ENCODE measurements around the gene DENND1B. TPM values are rescaled to one million over a fixed set of nuclear protein-coding genes. Genes with fewer than 3 reads are reported as not detected.

The DENND1B gene
- total and polyA plus RNA-seq, 5 donors from 2014 or later, result 13.8 to 45.5 (median 18.1) TPM

- DNase-seq, result no peak
- Histone ChIP-seq H3K27me3 (ENCODE audit: control insufficient read depth, insufficient read depth, low read length) (no peaks in the 10 kb centered on the region), H3K36me3 (ENCODE audit: control insufficient read depth, insufficient read depth, low read length) (no peaks in the 10 kb centered on the region), H3K27ac (ENCODE audit: insufficient read depth, low read length, poor library complexity, severe bottlenecking) (no peak overlapping the region), H3K4me1 (ENCODE audit: control insufficient read depth, insufficient read depth, low read length, poor library complexity, severe bottlenecking) (no peaks in the 10 kb centered on the region), H3K4me3 (ENCODE audit: low read depth, low read length) (no peak overlapping the region), H3K9me3 (ENCODE audit: control insufficient read depth in 2 of 2, low read length in 2 of 2) (no peaks in the 10 kb centered on the region)
- Mint-ChIP-seq H3K27ac (no peak overlapping the region), H3K36me3 (peaks cover 10% of the 10 kb centered on the region), H3K27me3 (no peaks in the 10 kb centered on the region), H3K4me3 (no peak overlapping the region), H3K4me1 (peaks cover 41 to 74% (median 64%) of the 10 kb centered on the region in 4 donors), H3K9me3 (peaks cover 0 to 5% (median 0%) of the 10 kb centered on the region in 7 donors)
- ATAC-seq (ENCODE audit: low read depth in 2 of 2), result no peak
These were observed 38.6 kb downstream of the DENND1B start for GRCh38 chr1:197736685-197737084.

DNA sequence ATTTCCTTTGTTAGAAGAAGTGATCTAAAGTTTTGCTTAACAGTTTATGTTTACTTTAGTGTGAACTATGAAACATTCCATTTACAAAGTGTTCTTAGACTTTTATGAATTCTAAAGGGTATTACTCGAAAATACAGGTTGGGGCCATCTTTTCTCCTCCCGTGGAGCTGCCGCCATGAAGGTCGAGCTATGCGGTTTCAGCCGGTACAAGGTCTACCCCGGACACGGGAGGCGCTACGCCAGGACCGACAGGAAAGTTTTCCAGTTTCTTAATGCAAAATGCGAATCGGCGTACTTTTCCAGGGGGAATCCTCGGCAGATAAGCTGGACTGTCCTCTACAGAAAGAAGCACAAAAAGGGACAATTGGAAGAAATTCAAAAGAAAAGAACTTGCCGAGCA lies 39.8 kb downstream of the DENND1B start:
- Histone ChIP-seq H3K27ac (ENCODE audit: insufficient read depth, low read length, poor library complexity, severe bottlenecking) (no peak overlapping the region), H3K4me3 (ENCODE audit: low read depth, low read length) (no peak overlapping the region), H3K36me3 (ENCODE audit: control insufficient read depth, insufficient read depth, low read length) (no peaks in the 10 kb centered on the region), H3K27me3 (ENCODE audit: control insufficient read depth, insufficient read depth, low read length) (no peaks in the 10 kb centered on the region), H3K9me3 (ENCODE audit: control insufficient read depth in 2 of 2, low read length in 2 of 2) (no peaks in the 10 kb centered on the region), H3K4me1 (ENCODE audit: control insufficient read depth, insufficient read depth, low read length, poor library complexity, severe bottlenecking) (no peaks in the 10 kb centered on the region)
- peak overlapping the region in 1 of 3 donors; percentile 2 for H3K27ac Mint-ChIP-seq
- H3K36me3 Mint-ChIP-seq, result peaks cover 13% of the 10 kb centered on the region
- no peak overlapping the region for H3K4me3 Mint-ChIP-seq
- H3K27me3 Mint-ChIP-seq, result no peaks in the 10 kb centered on the region
- H3K9me3 Mint-ChIP-seq, result peaks cover 0 to 5% (median 0%) of the 10 kb centered on the region in 7 donors
- ATAC-seq (ENCODE audit: low read depth in 2 of 2) (no peak), DNase-seq (no peak)
- H3K4me1 Mint-ChIP-seq, result peaks cover 37 to 71% (median 62%) of the 10 kb centered on the region in 4 donors

- H3K27ac ChIP-seq (ENCODE audit: insufficient read depth, low read length, poor library complexity, severe bottlenecking), result no peak overlapping the region
- peak overlapping the region in 1 of 3 donors; percentile 50 for H3K27ac Mint-ChIP-seq
- peaks cover 22 to 53% (median 51%) of the 10 kb centered on the region in 4 donors for H3K4me1 Mint-ChIP-seq
- no peaks in the 10 kb centered on the region for H3K9me3 ChIP-seq (ENCODE audit: control insufficient read depth in 2 of 2, low read length in 2 of 2)
- DNase-seq (no peak), ATAC-seq (ENCODE audit: low read depth in 2 of 2) (no peak)
- no peak overlapping the region for H3K4me3 ChIP-seq (ENCODE audit: low read depth, low read length)
- no peaks in the 10 kb centered on the region for H3K27me3 Mint-ChIP-seq
- H3K9me3 Mint-ChIP-seq, result peaks cover 0 to 8% (median 2%) of the 10 kb centered on the region in 7 donors
- no peaks in the 10 kb centered on the region for H3K27me3 ChIP-seq (ENCODE audit: control insufficient read depth, insufficient read depth, low read length)
- no peaks in the 10 kb centered on the region for H3K4me1 ChIP-seq (ENCODE audit: control insufficient read depth, insufficient read depth, low read length, poor library complexity, severe bottlenecking)
- no peak overlapping the region for H3K4me3 Mint-ChIP-seq
- peaks cover 21% of the 10 kb centered on the region for H3K36me3 Mint-ChIP-seq
- no peaks in the 10 kb centered on the region for H3K36me3 ChIP-seq (ENCODE audit: control insufficient read depth, insufficient read depth, low read length)
These were observed 42.0 kb downstream of the DENND1B start for GRCh38 chr1:197733324-197733723.

GRCh38 chr1:197732187-197732586 lies 43.1 kb downstream of the DENND1B start:
- Mint-ChIP-seq H3K4me1 (peaks cover 22 to 45% (median 43%) of the 10 kb centered on the region in 4 donors), H3K27me3 (no peaks in the 10 kb centered on the region), H3K36me3 (peaks cover 29% of the 10 kb centered on the region), H3K4me3 (no peak overlapping the region), H3K27ac (no peak overlapping the region), H3K9me3 (peaks cover 0 to 15% (median 5%) of the 10 kb centered on the region in 7 donors)
- DNase-seq (no peak), ATAC-seq (ENCODE audit: low read depth in 2 of 2) (no peak)
- Histone ChIP-seq H3K4me1 (ENCODE audit: control insufficient read depth, insufficient read depth, low read length, poor library complexity, severe bottlenecking) (no peaks in the 10 kb centered on the region), H3K27me3 (ENCODE audit: control insufficient read depth, insufficient read depth, low read length) (no peaks in the 10 kb centered on the region), H3K36me3 (ENCODE audit: control insufficient read depth, insufficient read depth, low read length) (peaks cover 3% of the 10 kb centered on the region), H3K4me3 (ENCODE audit: low read depth, low read length) (no peak overlapping the region), H3K9me3 (ENCODE audit: control insufficient read depth in 2 of 2, low read length in 2 of 2) (no peaks in the 10 kb centered on the region), H3K27ac (ENCODE audit: insufficient read depth, low read length, poor library complexity, severe bottlenecking) (no peak overlapping the region)

DNA sequence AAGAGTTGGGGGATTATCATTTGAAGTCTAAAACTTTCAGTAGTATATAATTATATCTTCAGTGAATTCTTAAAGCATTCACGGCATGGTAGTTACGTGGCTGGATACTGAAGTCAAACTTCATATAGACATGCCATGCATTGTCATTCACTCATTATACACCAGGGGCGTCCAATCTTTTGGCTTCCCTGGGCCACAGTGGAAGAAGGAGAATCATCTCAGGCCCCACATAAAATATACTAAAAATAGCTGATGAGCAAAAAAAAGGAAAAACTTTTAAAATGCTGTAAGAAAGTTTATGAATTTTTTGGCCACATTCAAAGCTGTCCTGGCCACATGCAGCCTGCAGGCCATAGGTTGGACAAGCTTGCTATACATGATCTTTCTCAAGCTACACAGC lies 43.8 kb downstream of the DENND1B start:
- peaks cover 15 to 38% (median 35%) of the 10 kb centered on the region in 4 donors for H3K4me1 Mint-ChIP-seq
- H3K36me3 ChIP-seq (ENCODE audit: control insufficient read depth, insufficient read depth, low read length), result peaks cover 4% of the 10 kb centered on the region
- H3K27ac ChIP-seq (ENCODE audit: insufficient read depth, low read length, poor library complexity, severe bottlenecking), result no peak overlapping the region
- H3K4me3 ChIP-seq (ENCODE audit: low read depth, low read length), result no peak overlapping the region
- H3K4me3 Mint-ChIP-seq, result no peak overlapping the region
- peaks cover 0 to 15% (median 7%) of the 10 kb centered on the region in 7 donors for H3K9me3 Mint-ChIP-seq
- no peaks in the 10 kb centered on the region for H3K4me1 ChIP-seq (ENCODE audit: control insufficient read depth, insufficient read depth, low read length, poor library complexity, severe bottlenecking)
- peaks cover 2 to 3% of the 10 kb centered on the region in 2 experiments for H3K9me3 ChIP-seq (ENCODE audit: control insufficient read depth in 2 of 2, low read length in 2 of 2)
- H3K27me3 ChIP-seq (ENCODE audit: control insufficient read depth, insufficient read depth, low read length), result no peaks in the 10 kb centered on the region
- DNase-seq (no peak), ATAC-seq (ENCODE audit: low read depth in 2 of 2) (no peak)
- no peak overlapping the region for H3K27ac Mint-ChIP-seq
- H3K36me3 Mint-ChIP-seq, result peaks cover 30% of the 10 kb centered on the region
- H3K27me3 Mint-ChIP-seq, result no peaks in the 10 kb centered on the region

DNA sequence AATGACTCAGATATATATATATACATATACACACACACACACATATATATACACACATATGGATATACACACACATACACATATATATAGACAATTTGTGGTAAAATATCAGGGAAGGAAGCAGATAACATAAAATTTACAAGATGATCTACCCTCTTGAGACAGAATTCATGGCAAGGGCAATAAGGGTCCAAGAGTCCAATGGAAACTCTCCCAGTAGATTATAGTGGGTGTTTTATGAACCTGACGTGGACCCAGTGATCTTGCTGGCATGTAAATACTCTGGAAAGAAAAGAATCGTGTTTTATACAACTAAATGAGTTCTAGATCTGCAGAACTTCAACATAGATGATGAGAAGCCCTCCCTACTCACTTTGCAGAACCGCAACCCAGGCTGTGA lies 49.3 kb downstream of the DENND1B start:
- Mint-ChIP-seq H3K4me1 (peaks cover 9 to 20% (median 13%) of the 10 kb centered on the region in 4 donors), H3K27ac (no peak overlapping the region), H3K9me3 (peaks cover 6 to 25% (median 9%) of the 10 kb centered on the region in 7 donors), H3K4me3 (no peak overlapping the region), H3K27me3 (no peaks in the 10 kb centered on the region), H3K36me3 (peaks cover 30% of the 10 kb centered on the region)
- H3K4me1 ChIP-seq (ENCODE audit: control insufficient read depth, insufficient read depth, low read length, poor library complexity, severe bottlenecking), result no peaks in the 10 kb centered on the region
- H3K27ac ChIP-seq (ENCODE audit: insufficient read depth, low read length, poor library complexity, severe bottlenecking), result no peak overlapping the region
- no peak overlapping the region for H3K4me3 ChIP-seq (ENCODE audit: low read depth, low read length)
- peaks cover 21 to 24% of the 10 kb centered on the region in 2 experiments for H3K9me3 ChIP-seq (ENCODE audit: control insufficient read depth in 2 of 2, low read length in 2 of 2)
- H3K27me3 ChIP-seq (ENCODE audit: control insufficient read depth, insufficient read depth, low read length), result no peaks in the 10 kb centered on the region
- ATAC-seq (ENCODE audit: low read depth in 2 of 2), result no peak
- DNase-seq, result no peak
- peaks cover 11% of the 10 kb centered on the region for H3K36me3 ChIP-seq (ENCODE audit: control insufficient read depth, insufficient read depth, low read length)

GRCh38 chr1:197725044-197725443 lies 50.2 kb downstream of the DENND1B start:
- DNase-seq, result peak in 1 of 3 donors; percentile 43
- Mint-ChIP-seq H3K27ac (no peak overlapping the region), H3K36me3 (peaks cover 28% of the 10 kb centered on the region), H3K27me3 (no peaks in the 10 kb centered on the region), H3K4me3 (no peak overlapping the region), H3K4me1 (peaks cover 7 to 18% (median 12%) of the 10 kb centered on the region in 4 donors), H3K9me3 (peaks cover 6 to 25% (median 9%) of the 10 kb centered on the region in 7 donors)
- Histone ChIP-seq H3K4me3 (ENCODE audit: low read depth, low read length) (no peak overlapping the region), H3K9me3 (ENCODE audit: control insufficient read depth in 2 of 2, low read length in 2 of 2) (peaks cover 21 to 24% of the 10 kb centered on the region in 2 experiments), H3K27ac (ENCODE audit: insufficient read depth, low read length, poor library complexity, severe bottlenecking) (no peak overlapping the region), H3K27me3 (ENCODE audit: control insufficient read depth, insufficient read depth, low read length) (no peaks in the 10 kb centered on the region), H3K4me1 (ENCODE audit: control insufficient read depth, insufficient read depth, low read length, poor library complexity, severe bottlenecking) (no peaks in the 10 kb centered on the region), H3K36me3 (ENCODE audit: control insufficient read depth, insufficient read depth, low read length) (peaks cover 11% of the 10 kb centered on the region)
- ATAC-seq (ENCODE audit: low read depth in 2 of 2), result no peak

- DNase-seq, result no peak
- no peak overlapping the region for H3K4me3 Mint-ChIP-seq
- no peak overlapping the region for H3K27ac ChIP-seq (ENCODE audit: insufficient read depth, low read length, poor library complexity, severe bottlenecking)
- H3K4me1 ChIP-seq (ENCODE audit: control insufficient read depth, insufficient read depth, low read length, poor library complexity, severe bottlenecking), result no peaks in the 10 kb centered on the region
- H3K27ac Mint-ChIP-seq, result no peak overlapping the region
- H3K27me3 Mint-ChIP-seq, result no peaks in the 10 kb centered on the region
- peaks cover 15 to 20% (median 18%) of the 10 kb centered on the region in 4 donors for H3K4me1 Mint-ChIP-seq
- no peak for ATAC-seq (ENCODE audit: low read depth in 2 of 2)
- no peak overlapping the region for H3K4me3 ChIP-seq (ENCODE audit: low read depth, low read length)
- H3K36me3 ChIP-seq (ENCODE audit: control insufficient read depth, insufficient read depth, low read length), result no peaks in the 10 kb centered on the region
- H3K9me3 Mint-ChIP-seq, result no peaks in the 10 kb centered on the region
- no peaks in the 10 kb centered on the region for H3K27me3 ChIP-seq (ENCODE audit: control insufficient read depth, insufficient read depth, low read length)
- no peaks in the 10 kb centered on the region for H3K9me3 ChIP-seq (ENCODE audit: control insufficient read depth in 2 of 2, low read length in 2 of 2)
- peaks cover 3% of the 10 kb centered on the region for H3K36me3 Mint-ChIP-seq
These were observed 59.5 kb downstream of the DENND1B start for GRCh38 chr1:197715806-197716205.
